ENCODE data around the gene PRTFDC1.
"Not testable (repeated sequence)": the region's sequence is repeated elsewhere in the genome, so short reads cannot be mapped to it uniquely, and the experiment has no call there.

PRTFDC1 gene

GRCh38 chr10:24929056-24929544 is 23.3 kb downstream of the PRTFDC1 start:
- DNase-seq: no peak

- no peak for DNase-seq
These were observed 24.2 kb downstream of the PRTFDC1 start for GRCh38 chr10:24928163-24928562.

GRCh38 chr10:24926557-24926956 is 25.8 kb downstream of the PRTFDC1 start:
- no peak for DNase-seq

- DNase-seq: no peak
These were observed 26.6 kb downstream of the PRTFDC1 start for GRCh38 chr10:24925799-24926198.

- DNase-seq: not testable (repeated sequence)
These were observed 27.9 kb downstream of the PRTFDC1 start for GRCh38 chr10:24924483-24924882.

GRCh38 chr10:24922222-24922868 is 30.1 kb downstream of the PRTFDC1 start:
- peak; percentile 40 for DNase-seq

- peak; percentile 81 for DNase-seq
These were observed 31.2 kb downstream of the PRTFDC1 start for GRCh38 chr10:24920907-24921881.

GRCh38 chr10:24920192-24920591 is 32.2 kb downstream of the PRTFDC1 start:
- not testable (repeated sequence) for DNase-seq

- DNase-seq: not testable (repeated sequence)
These were observed 32.8 kb downstream of the PRTFDC1 start for GRCh38 chr10:24919629-24920028.

- DNase-seq: no peak
These were observed 34.4 kb downstream of the PRTFDC1 start for GRCh38 chr10:24917979-24918378.

- DNase-seq: no peak
These were observed 34.9 kb downstream of the PRTFDC1 start for GRCh38 chr10:24917493-24917892.

GRCh38 chr10:24916365-24916764 is 36.0 kb downstream of the PRTFDC1 start:
- DNase-seq: no peak

GRCh38 chr10:24915304-24915703 is 37.1 kb downstream of the PRTFDC1 start:
- no peak for DNase-seq

GRCh38 chr10:24914148-24914547 is 38.3 kb downstream of the PRTFDC1 start:
- no peak for DNase-seq

- DNase-seq: no peak
These were observed 40.2 kb downstream of the PRTFDC1 start for GRCh38 chr10:24912215-24912614.

- no peak for DNase-seq
These were observed 41.4 kb downstream of the PRTFDC1 start for GRCh38 chr10:24911029-24911428.

GRCh38 chr10:24910574-24910973 is 41.8 kb downstream of the PRTFDC1 start:
- DNase-seq: no peak

GRCh38 chr10:24908793-24909423 is 43.5 kb downstream of the PRTFDC1 start:
- DNase-seq: no peak

- no peak for DNase-seq
These were observed 44.5 kb downstream of the PRTFDC1 start for GRCh38 chr10:24907956-24908355.

GRCh38 chr10:24906372-24906771 is 46.0 kb downstream of the PRTFDC1 start:
- no peak for DNase-seq

- no peak for DNase-seq
These were observed 47.6 kb downstream of the PRTFDC1 start for GRCh38 chr10:24904824-24905223.

GRCh38 chr10:24902400-24902728 is 50.0 kb downstream of the PRTFDC1 start:
- DNase-seq: no peak

GRCh38 chr10:24901686-24902399 is 50.6 kb downstream of the PRTFDC1 start:
- peak; percentile 13 for DNase-seq

All from activated naive CD4-positive, alpha-beta T cell treated with Interleukin-2 at 50 U/mL for 16 hours (primary cell).